B cell (primary cell): ENCODE results near the gene WDR54. TPM values are rescaled to one million over a fixed set of nuclear protein-coding genes. Genes with fewer than 3 reads are reported as not detected.

Experiments used
- ATAC-seq: fragments of 200-7000 bp; cut with Tn5 transposase; one replicate; pipeline ENCODE4 v1.10.0; 2021; ENCODE audit warnings: low read depth, mild to moderate bottlenecking, moderate number of reproducible peaks, moderate library complexity
- CTCF ChIA-PET: fragments of 350-600 bp; sonication (Branson Sonifier 250); formaldehyde crosslinking; loops from one replicate; lab custom pipeline; 2021; ENCODE audit warnings: antibody characterized with exemption, inconsistent platforms; lab: Charles Lee
- POLR2A ChIA-PET: fragments of 350-600 bp; sonication (Branson Sonifier 250); formaldehyde crosslinking; loops from one replicate; lab custom pipeline; 2021; ENCODE audit warnings: antibody characterized with exemption; lab: Charles Lee
- DNase-seq: peaks from one replicate; pipeline ENCODE4 v3.0.0; 2013
- H2AFZ ChIP-seq: 2 replicates; pipeline ENCODE4 v1.6.1; 2012; ENCODE audit warnings: mild to moderate bottlenecking, low read depth, low read length; ENCODE audit not compliant: insufficient read depth, poor library complexity, severe bottlenecking
- H3K27ac ChIP-seq, 2 donors: 1 replicate in 1 of 2; 2 replicates in 1 of 2; pipeline ENCODE4 v1.5.1; 2012 to 2013; ENCODE audit warnings: low read length in 2 of 2, mild to moderate bottlenecking in 2 of 2, moderate library complexity in 1 of 2
- H3K27me3 ChIP-seq, 4 experiments: fragments of 200-600 bp in 1 of 4; sonication (generic) in 1 of 4; replicated peaks in 1 of 4; 1 replicate in 2 of 4; 2 replicates in 2 of 4; pipeline versions ENCODE4 v1.6.1 to v1.7.0; 2013 to 2016; ENCODE audit warnings: low read length in 3 of 4, mild to moderate bottlenecking in 2 of 4, mixed read lengths in 1 of 4, moderate library complexity in 1 of 4; ENCODE audit not compliant: insufficient read depth in 4 of 4, control insufficient read depth in 3 of 4; ENCODE audit errors: control extremely low read depth in 1 of 4
- H3K36me3 ChIP-seq, 2 experiments: replicated peaks in 1 of 2; 1 replicate in 1 of 2; 2 replicates in 1 of 2; pipeline versions ENCODE4 v1.6.1 to v1.7.1; 2013; ENCODE audit warnings: low read length in 1 of 2; ENCODE audit not compliant: insufficient read depth in 2 of 2, control insufficient read depth in 1 of 2; ENCODE audit errors: control extremely low read depth in 1 of 2, extremely low read depth in 1 of 2
- H3K4me1 ChIP-seq, 2 donors: fragments of 200-600 bp in 1 of 2; sonication (generic) in 1 of 2; 1 replicate in 1 of 2; 2 replicates in 1 of 2; pipeline versions ENCODE4 v1.5.1 to v1.6.1; 2013 to 2017; ENCODE audit warnings: low read length in 2 of 2; ENCODE audit not compliant: control insufficient read depth in 2 of 2, insufficient read depth in 2 of 2
- H3K4me2 ChIP-seq: replicated peaks from 2 replicates; pipeline ENCODE3; 2012; ENCODE audit warnings: mild to moderate bottlenecking, low read depth, low read length; ENCODE audit not compliant: poor library complexity, severe bottlenecking
- H3K4me3 ChIP-seq, 5 experiments: fragments of 200-600 bp in 1 of 5; sonication (generic) in 1 of 5; 1 replicate in 3 of 5; 2 replicates in 2 of 5; pipeline versions ENCODE4 v1.5.1 to v1.7.0; 2011 to 2016; ENCODE audit warnings: low read length in 4 of 5, mild to moderate bottlenecking in 4 of 5, low read depth in 2 of 5, control low read depth in 1 of 5, moderate library complexity in 1 of 5; ENCODE audit not compliant: insufficient read depth in 1 of 5; ENCODE audit errors: control extremely low read depth in 1 of 5, extremely low read depth in 1 of 5
- H3K79me2 ChIP-seq: fragments of 200-600 bp; sonication (generic); one replicate; pipeline ENCODE4 v1.6.0; 2016; ENCODE audit warnings: low read length; ENCODE audit not compliant: control insufficient read depth, insufficient read depth
- H3K9ac ChIP-seq: fragments of 200-600 bp; sonication (generic); 2 replicates; pipeline ENCODE4 v1.6.1; 2017; ENCODE audit warnings: mild to moderate bottlenecking, low read length, moderate library complexity
- H3K9me3 ChIP-seq, 3 donors: one replicate each; pipeline versions ENCODE4 v1.6.1 to v1.7.1; 2013; ENCODE audit warnings: low read length in 2 of 3; ENCODE audit not compliant: control insufficient read depth in 2 of 3, insufficient read depth in 1 of 3; ENCODE audit errors: control extremely low read depth in 1 of 3
- H4K20me1 ChIP-seq: 2 replicates; pipeline ENCODE4 v1.6.0; 2012; ENCODE audit warnings: mild to moderate bottlenecking, low read length; ENCODE audit not compliant: insufficient read depth, control insufficient read depth, poor library complexity, severe bottlenecking
- H3K27ac Mint-ChIP-seq: one replicate; pipeline ENCODE4 v1.8.0; 2021; ENCODE audit warnings: mixed read lengths
- H3K27me3 Mint-ChIP-seq: one replicate; pipeline ENCODE4 v1.8.0; 2021; ENCODE audit warnings: mixed read lengths
- H3K4me1 Mint-ChIP-seq: one replicate; pipeline ENCODE4 v1.8.0; 2021; ENCODE audit warnings: mixed read lengths
- H3K4me3 Mint-ChIP-seq: one replicate; pipeline ENCODE4 v1.8.0; 2021; ENCODE audit warnings: mixed read lengths
- H3K9me3 Mint-ChIP-seq: one replicate; pipeline ENCODE4 v1.8.0; 2022; ENCODE audit warnings: mixed read lengths; ENCODE audit not compliant: insufficient read depth
- EZH2 ChIP-seq: IDR thresholded peaks from 2 replicates; pipeline ENCODE4 v1.6.1; 2012; ENCODE audit warnings: borderline replicate concordance, low read depth, mild to moderate bottlenecking, moderate library complexity, low read length; ENCODE audit not compliant: insufficient read depth, poor library complexity, severe bottlenecking
- WGBS: methylation state at CpG from one replicate; pipeline ENCODE4 v1.1.5; 2013; ENCODE audit warnings: missing lambda C conversion rate; ENCODE audit not compliant: insufficient coverage; 5-methylcytosine and 5-hydroxymethylcytosine counted together
- intact Hi-C: fragments of 100-400 bp; cut with micrococcal nuclease; formaldehyde crosslinking; loops from one replicate; pipeline ENCODE4 v1.10.0; 2022
- polyA plus RNA-seq: library from polyadenylated mRNA; depleted of rRNA; stranded (reverse); fragments of >200 nt; gene quantifications from 2 replicates; pipeline ENCODE4 v1.2.3, GENCODE V29; 2012
- total RNA-seq, 2 donors: library from RNA; stranded (reverse); fragments of 120-200 nt in 1 of 2; gene quantifications; 1 replicate in 1 of 2; 2 replicates in 1 of 2; pipeline versions ENCODE4 v1.2.3 to v1.2.4, GENCODE V29; 2013 to 2022
- TF ChIP-seq, protein P1 (sequence below): fragments of 200-600 bp; IDR thresholded peaks from one replicate; pipeline ENCODE4 v1.8.0; 2022; ENCODE audit warnings: antibody characterized with exemption, mild to moderate bottlenecking

WDR54 gene
- total and polyA plus RNA-seq, 2 donors (not counting 1 experiment from before 2014, with no cell fraction given): 42.2 to 52.8 TPM

DNA sequence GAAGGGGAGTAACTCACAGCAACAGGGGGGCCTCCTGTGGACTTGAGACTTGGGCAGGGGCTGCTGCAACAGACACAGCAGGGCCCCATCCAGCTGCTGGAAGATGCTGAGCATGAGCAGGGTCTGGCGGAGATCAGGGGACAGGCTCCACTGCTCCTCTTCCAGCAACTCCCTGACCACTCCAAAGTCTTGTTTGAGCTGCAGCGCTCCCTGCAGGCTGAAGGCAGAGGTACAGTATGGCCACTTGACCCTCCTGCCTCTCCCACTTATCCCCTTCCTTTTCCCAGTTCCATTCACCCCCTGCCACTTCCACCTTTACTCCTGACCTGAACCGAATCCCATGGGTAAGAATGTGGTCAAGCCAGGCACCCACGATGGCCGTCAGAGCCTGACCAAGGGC, 53.4 kb downstream of the WDR54 start:
- peaks cover 0 to 5% (median 0%) of the 10 kb centered on the region in 3 donors for H3K9me3 ChIP-seq
- H3K27me3 ChIP-seq: no peaks in the 10 kb centered on the region
- H4K20me1 ChIP-seq: no peaks in the 10 kb centered on the region
- TF ChIP-seq, protein P1, sequence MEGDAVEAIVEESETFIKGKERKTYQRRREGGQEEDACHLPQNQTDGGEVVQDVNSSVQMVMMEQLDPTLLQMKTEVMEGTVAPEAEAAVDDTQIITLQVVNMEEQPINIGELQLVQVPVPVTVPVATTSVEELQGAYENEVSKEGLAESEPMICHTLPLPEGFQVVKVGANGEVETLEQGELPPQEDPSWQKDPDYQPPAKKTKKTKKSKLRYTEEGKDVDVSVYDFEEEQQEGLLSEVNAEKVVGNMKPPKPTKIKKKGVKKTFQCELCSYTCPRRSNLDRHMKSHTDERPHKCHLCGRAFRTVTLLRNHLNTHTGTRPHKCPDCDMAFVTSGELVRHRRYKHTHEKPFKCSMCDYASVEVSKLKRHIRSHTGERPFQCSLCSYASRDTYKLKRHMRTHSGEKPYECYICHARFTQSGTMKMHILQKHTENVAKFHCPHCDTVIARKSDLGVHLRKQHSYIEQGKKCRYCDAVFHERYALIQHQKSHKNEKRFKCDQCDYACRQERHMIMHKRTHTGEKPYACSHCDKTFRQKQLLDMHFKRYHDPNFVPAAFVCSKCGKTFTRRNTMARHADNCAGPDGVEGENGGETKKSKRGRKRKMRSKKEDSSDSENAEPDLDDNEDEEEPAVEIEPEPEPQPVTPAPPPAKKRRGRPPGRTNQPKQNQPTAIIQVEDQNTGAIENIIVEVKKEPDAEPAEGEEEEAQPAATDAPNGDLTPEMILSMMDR: no peak
- TF ChIP-seq EZH2: no peak
- peaks cover 20% of the 10 kb centered on the region for H3K79me2 ChIP-seq
- H3K4me3 ChIP-seq: no peak overlapping the region
- DNase-seq (no peak), ATAC-seq (no peak)
- no peak overlapping the region for H3K4me2 ChIP-seq
- H3K9ac ChIP-seq: no peak overlapping the region
- H3K27ac ChIP-seq: no peak overlapping the region
- POLR2A ChIA-PET: interaction anchor here (4.1 kb wide), 2 partner anchors 7 to 17 kb away, joined by 36 to 63 read pairs; partner anchors contain the start of genes CCDC142, TTC31 and WBP1
- H2AFZ ChIP-seq: no peak overlapping the region
- peaks cover 22% of the 10 kb centered on the region for H3K4me1 Mint-ChIP-seq
- H3K27ac Mint-ChIP-seq: no peak overlapping the region
- intact Hi-C loops: no loop called here
- peaks cover 16 to 22% of the 10 kb centered on the region in 2 donors for H3K4me1 ChIP-seq
- 96% methylated on average over 5 of the region's 5 CpGs for WGBS
- H3K4me3 Mint-ChIP-seq: no peak overlapping the region
- no peaks in the 10 kb centered on the region for H3K9me3 Mint-ChIP-seq
- peaks cover 0 to 27% of the 10 kb centered on the region in 2 experiments for H3K36me3 ChIP-seq
- CTCF ChIA-PET: interaction anchor here (1.2 to 1.9 kb wide), 3 partner anchors 28 to 113 kb away, joined by 4 to 7 read pairs (median 5); partner anchors contain the start of gene PCGF1
- H3K27me3 Mint-ChIP-seq: no peaks in the 10 kb centered on the region

Other genes with a start within 250 kb of the WDR54 start
- gene MOB1A, start 242.9 kb upstream of the WDR54 start, total RNA-seq: 219 and 227 TPM in 2 replicates
- 43.3 and 58.6 TPM in 2 replicates for gene MOB1A, start 242.9 kb upstream of the WDR54 start, polyA plus RNA-seq
- gene MTHFD2, start 223.1 kb upstream of the WDR54 start, total RNA-seq: 17.4 and 18.0 TPM in 2 replicates
- 9.5 and 17.5 TPM in 2 replicates for gene MTHFD2, start 223.1 kb upstream of the WDR54 start, polyA plus RNA-seq
- gene SLC4A5, start 78.3 kb upstream of the WDR54 start, total RNA-seq: 9.7 and 12.3 TPM in 2 replicates
- gene SLC4A5, start 78.3 kb upstream of the WDR54 start, polyA plus RNA-seq: 2.7 and 3.3 TPM in 2 replicates
- 134 and 143 TPM in 2 replicates for gene DCTN1, start 41.4 kb upstream of the WDR54 start, total RNA-seq
- 45.6 and 46.7 TPM in 2 replicates for gene DCTN1, start 41.4 kb upstream of the WDR54 start, polyA plus RNA-seq
- gene C2orf81, start 111 bp upstream of the WDR54 start, total RNA-seq: 8.6 and 9.1 TPM in 2 replicates
- 2.5 and 5.4 TPM in 2 replicates for gene C2orf81, start 111 bp upstream of the WDR54 start, polyA plus RNA-seq
- gene RTKN, start 20.2 kb downstream of the WDR54 start, total RNA-seq: 10.5 and 12.2 TPM in 2 replicates
- gene RTKN, start 20.2 kb downstream of the WDR54 start, polyA plus RNA-seq: 5.1 TPM in 2 replicates
- 77.5 and 78.6 TPM in 2 replicates for gene INO80B, start 33.4 kb downstream of the WDR54 start, total RNA-seq
- gene INO80B, start 33.4 kb downstream of the WDR54 start, polyA plus RNA-seq: 30.4 and 38.3 TPM in 2 replicates
- 91.5 and 98.4 TPM in 2 replicates for gene WBP1, start 36.7 kb downstream of the WDR54 start, total RNA-seq
- gene WBP1, start 36.7 kb downstream of the WDR54 start, polyA plus RNA-seq: 159 and 207 TPM in 2 replicates
- gene MOGS, start 43.7 kb downstream of the WDR54 start, total RNA-seq: 87.8 and 88.2 TPM in 2 replicates
- gene MOGS, start 43.7 kb downstream of the WDR54 start, polyA plus RNA-seq: 61.6 and 103 TPM in 2 replicates
- 61.5 and 70.0 TPM in 2 replicates for gene MRPL53, start 51.0 kb downstream of the WDR54 start, total RNA-seq
- 32.9 and 59.3 TPM in 2 replicates for gene MRPL53, start 51.0 kb downstream of the WDR54 start, polyA plus RNA-seq
- 61.6 and 69.3 TPM in 2 replicates for gene CCDC142, start 61.3 kb downstream of the WDR54 start, total RNA-seq
- 12.4 and 13.0 TPM in 2 replicates for gene CCDC142, start 61.3 kb downstream of the WDR54 start, polyA plus RNA-seq
- gene TTC31, start 61.4 kb downstream of the WDR54 start, total RNA-seq: 69.4 and 72.3 TPM in 2 replicates
- gene TTC31, start 61.4 kb downstream of the WDR54 start, polyA plus RNA-seq: 50.3 and 68.5 TPM in 2 replicates
- 0.97 and 2.0 TPM in 2 replicates for gene LBX2, start 77.9 kb downstream of the WDR54 start, total RNA-seq
- 1.1 TPM in 1 of 2 replicates, not detected in the other for gene LBX2, start 77.9 kb downstream of the WDR54 start, polyA plus RNA-seq
- 34.3 and 40.1 TPM in 2 replicates for gene PCGF1, start 86.0 kb downstream of the WDR54 start, total RNA-seq
- gene PCGF1, start 86.0 kb downstream of the WDR54 start, polyA plus RNA-seq: 21.9 and 30.0 TPM in 2 replicates
- 0.19 TPM in 1 of 2 replicates, not detected in the other for gene TLX2, start 92.7 kb downstream of the WDR54 start, total RNA-seq
- gene TLX2, start 92.7 kb downstream of the WDR54 start, polyA plus RNA-seq: 0.06 TPM in 1 of 2 replicates, not detected in the other
- 0.57 and 0.87 TPM in 2 replicates for gene DQX1, start 104.5 kb downstream of the WDR54 start, total RNA-seq
- 0.46 and 1.1 TPM in 2 replicates for gene DQX1, start 104.5 kb downstream of the WDR54 start, polyA plus RNA-seq
- gene AUP1, start 108.0 kb downstream of the WDR54 start, total RNA-seq: 190 and 201 TPM in 2 replicates
- 525 and 574 TPM in 2 replicates for gene AUP1, start 108.0 kb downstream of the WDR54 start, polyA plus RNA-seq
- 52.2 and 52.8 TPM in 2 replicates for gene HTRA2, start 108.2 kb downstream of the WDR54 start, total RNA-seq
- gene HTRA2, start 108.2 kb downstream of the WDR54 start, polyA plus RNA-seq: 111 and 112 TPM in 2 replicates
- 0.66 and 1.2 TPM in 2 replicates for gene LOXL3, start 132.2 kb downstream of the WDR54 start, total RNA-seq
- 0.97 and 1.2 TPM in 2 replicates for gene LOXL3, start 132.2 kb downstream of the WDR54 start, polyA plus RNA-seq
- gene DOK1, start 133.0 kb downstream of the WDR54 start, total RNA-seq: 41.4 and 46.5 TPM in 2 replicates
- 23.1 and 29.1 TPM in 2 replicates for gene DOK1, start 133.0 kb downstream of the WDR54 start, polyA plus RNA-seq
- gene M1AP, start 226.6 kb downstream of the WDR54 start, total RNA-seq: not detected in 2 replicates
- 0.15 TPM in 1 of 2 replicates, not detected in the other for gene M1AP, start 226.6 kb downstream of the WDR54 start, polyA plus RNA-seq
- gene SEMA4F, start 232.5 kb downstream of the WDR54 start, total RNA-seq: 18.9 and 19.3 TPM in 2 replicates
- 4.5 and 5.4 TPM in 2 replicates for gene SEMA4F, start 232.5 kb downstream of the WDR54 start, polyA plus RNA-seq